Astrocyte (in vitro differentiated cells and primary cell): ENCODE data around the gene XYLB. TPM values are rescaled to one million over a fixed set of nuclear protein-coding genes. Genes with fewer than 3 reads are reported as not detected.

Experiments used
- DNase-seq: peaks from one replicate; pipeline ENCODE4 v3.0.0-alpha.2; 2010; ENCODE audit warnings: low read depth
- FAIRE-seq: peaks from 2 replicates; lab custom pipeline; 2011; peaks lifted over from hg19 to GRCh38; lab: Jason Lieb, UNC
- H2AFZ ChIP-seq: 2 replicates; pipeline ENCODE4 v1.6.0; 2012; ENCODE audit warnings: low read depth, low read length, inconsistent platforms
- H3K27ac ChIP-seq: 2 replicates; pipeline ENCODE4 v1.5.1; 2011; ENCODE audit warnings: low read depth, low read length, inconsistent platforms
- H3K27me3 ChIP-seq: 2 replicates; pipeline ENCODE4 v1.6.0; 2011; ENCODE audit warnings: low read length, inconsistent platforms; ENCODE audit not compliant: insufficient read depth
- H3K36me3 ChIP-seq: 2 replicates; pipeline ENCODE4 v1.5.1; 2011; ENCODE audit warnings: low read length, inconsistent platforms; ENCODE audit not compliant: insufficient read depth
- H3K4me1 ChIP-seq: 2 replicates; pipeline ENCODE4 v1.5.1; 2011; ENCODE audit warnings: low read length, inconsistent platforms; ENCODE audit not compliant: insufficient read depth
- H3K4me2 ChIP-seq: 2 replicates; pipeline ENCODE4 v1.6.0; 2012; ENCODE audit warnings: low read length, inconsistent platforms
- H3K4me3 ChIP-seq: 2 replicates; pipeline ENCODE4 v1.5.1; 2011; ENCODE audit warnings: low read depth, mild to moderate bottlenecking, low read length, inconsistent platforms; ENCODE audit not compliant: insufficient read depth
- H3K79me2 ChIP-seq: 2 replicates; pipeline ENCODE4 v1.6.0; 2012; ENCODE audit warnings: mild to moderate bottlenecking, low read length, inconsistent platforms; ENCODE audit not compliant: insufficient read depth
- H3K9ac ChIP-seq: 2 replicates; pipeline ENCODE4 v1.6.0; 2012; ENCODE audit warnings: mild to moderate bottlenecking, low read length, inconsistent platforms
- H3K9me3 ChIP-seq: 2 replicates; pipeline ENCODE4 v1.5.1; 2012; ENCODE audit warnings: low read depth, mild to moderate bottlenecking, low read length, inconsistent platforms; ENCODE audit not compliant: insufficient read depth
- H4K20me1 ChIP-seq: 2 replicates; pipeline ENCODE4 v1.6.0; 2012; ENCODE audit warnings: low read length, inconsistent platforms; ENCODE audit not compliant: insufficient read depth
- H3K27ac Mint-ChIP-seq: one replicate; pipeline ENCODE4 v1.8.0; 2021; ENCODE audit warnings: mild to moderate bottlenecking, mixed read lengths; ENCODE audit not compliant: unreplicated experiment
- H3K27me3 Mint-ChIP-seq: one replicate; pipeline ENCODE4 v1.8.0; 2021; ENCODE audit warnings: low read depth, mixed read lengths; ENCODE audit not compliant: unreplicated experiment
- H3K36me3 Mint-ChIP-seq: one replicate; pipeline ENCODE4 v1.8.0; 2021; ENCODE audit warnings: low read depth, mixed read lengths; ENCODE audit not compliant: unreplicated experiment
- H3K4me1 Mint-ChIP-seq: one replicate; pipeline ENCODE4 v1.8.0; 2021; ENCODE audit warnings: low read depth, mixed read lengths; ENCODE audit not compliant: unreplicated experiment
- H3K4me3 Mint-ChIP-seq: one replicate; pipeline ENCODE4 v1.8.0; 2021; ENCODE audit warnings: mild to moderate bottlenecking, moderate library complexity, mixed read lengths; ENCODE audit not compliant: unreplicated experiment
- H3K9me3 Mint-ChIP-seq: one replicate; pipeline ENCODE4 v1.8.0; 2021; ENCODE audit warnings: mild to moderate bottlenecking, mixed read lengths; ENCODE audit not compliant: unreplicated experiment
- EZH2 ChIP-seq: IDR thresholded peaks from 2 replicates; pipeline ENCODE4 v1.6.1; 2012; ENCODE audit warnings: mild to moderate bottlenecking, low read length, inconsistent platforms; ENCODE audit not compliant: insufficient read depth
- total RNA-seq: library from RNA; stranded (reverse); gene quantifications from 2 replicates; pipeline ENCODE4 v1.2.1, GENCODE V29; 2021
- TF ChIP-seq, protein P1 (sequence below): IDR thresholded peaks from 2 replicates; pipeline ENCODE4 v1.5.1; 2011; ENCODE audit warnings: low read depth, mild to moderate bottlenecking, inconsistent platforms, low read length, moderate library complexity; ENCODE audit not compliant: insufficient read depth

Gene XYLB
- total RNA-seq, 1 donor from 2014 or later, result 2.3 TPM

DNA sequence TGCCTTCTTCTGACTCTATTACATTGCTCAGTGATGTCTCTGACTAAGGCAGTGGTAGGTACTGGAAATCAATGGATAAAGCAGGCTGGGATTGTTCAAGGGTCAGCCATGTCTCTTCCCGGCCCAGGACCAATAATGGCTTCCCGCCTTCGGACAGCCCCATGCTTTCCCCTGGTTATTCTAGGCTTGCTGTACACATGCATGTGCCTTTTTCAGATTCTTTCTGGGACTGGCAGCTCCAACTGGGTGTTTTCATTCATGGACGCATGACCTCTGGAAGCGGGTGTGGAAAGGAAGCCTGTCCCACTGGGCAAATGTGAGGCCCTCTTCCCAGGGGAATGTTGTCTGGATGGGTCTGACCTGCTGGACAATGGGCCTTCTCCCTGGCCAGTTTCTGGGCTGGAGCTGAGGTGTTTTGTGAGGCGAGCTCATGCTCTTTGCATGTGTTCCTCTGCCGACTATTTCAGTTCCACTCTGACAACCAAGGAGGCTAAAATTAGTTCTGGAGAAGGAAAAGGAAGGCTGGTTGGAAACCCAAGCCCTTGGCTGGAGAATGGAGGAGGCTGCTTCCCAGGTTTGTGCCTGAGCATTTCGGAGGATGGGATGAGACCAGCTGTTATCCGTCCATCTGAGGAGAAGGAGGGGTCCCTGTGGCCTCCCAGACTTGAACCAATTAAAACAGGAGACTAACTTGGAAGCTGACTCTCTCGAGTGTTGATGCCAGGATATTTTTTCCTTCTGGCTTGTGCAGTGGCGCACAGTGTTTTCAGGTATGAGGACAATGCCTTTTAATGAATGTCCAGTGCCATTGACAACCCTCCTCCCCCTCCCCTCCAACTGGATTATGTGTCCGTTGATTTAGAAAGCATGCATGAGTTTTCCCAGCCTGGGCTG is 114.0 kb downstream of the XYLB start:
- H3K27ac ChIP-seq, result no peak overlapping the region
- DNase-seq (no peak), FAIRE-seq (no peak)
- peaks cover 26% of the 10 kb centered on the region for H3K79me2 ChIP-seq
- H3K9me3 ChIP-seq, result no peaks in the 10 kb centered on the region
- TF ChIP-seq, protein P1, sequence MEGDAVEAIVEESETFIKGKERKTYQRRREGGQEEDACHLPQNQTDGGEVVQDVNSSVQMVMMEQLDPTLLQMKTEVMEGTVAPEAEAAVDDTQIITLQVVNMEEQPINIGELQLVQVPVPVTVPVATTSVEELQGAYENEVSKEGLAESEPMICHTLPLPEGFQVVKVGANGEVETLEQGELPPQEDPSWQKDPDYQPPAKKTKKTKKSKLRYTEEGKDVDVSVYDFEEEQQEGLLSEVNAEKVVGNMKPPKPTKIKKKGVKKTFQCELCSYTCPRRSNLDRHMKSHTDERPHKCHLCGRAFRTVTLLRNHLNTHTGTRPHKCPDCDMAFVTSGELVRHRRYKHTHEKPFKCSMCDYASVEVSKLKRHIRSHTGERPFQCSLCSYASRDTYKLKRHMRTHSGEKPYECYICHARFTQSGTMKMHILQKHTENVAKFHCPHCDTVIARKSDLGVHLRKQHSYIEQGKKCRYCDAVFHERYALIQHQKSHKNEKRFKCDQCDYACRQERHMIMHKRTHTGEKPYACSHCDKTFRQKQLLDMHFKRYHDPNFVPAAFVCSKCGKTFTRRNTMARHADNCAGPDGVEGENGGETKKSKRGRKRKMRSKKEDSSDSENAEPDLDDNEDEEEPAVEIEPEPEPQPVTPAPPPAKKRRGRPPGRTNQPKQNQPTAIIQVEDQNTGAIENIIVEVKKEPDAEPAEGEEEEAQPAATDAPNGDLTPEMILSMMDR, result no peak
- no peak for TF ChIP-seq EZH2
- H2AFZ ChIP-seq, result no peak overlapping the region
- Mint-ChIP-seq H3K9me3 (no peaks in the 10 kb centered on the region), H3K27ac (no peak overlapping the region), H3K4me1 (peaks cover 1% of the 10 kb centered on the region), H3K36me3 (no peaks in the 10 kb centered on the region), H3K4me3 (no peak overlapping the region), H3K27me3 (no peaks in the 10 kb centered on the region)
- H4K20me1 ChIP-seq, result peaks cover 52% of the 10 kb centered on the region
- H3K27me3 ChIP-seq, result no peaks in the 10 kb centered on the region
- H3K9ac ChIP-seq, result no peak overlapping the region
- H3K4me1 ChIP-seq, result no peaks in the 10 kb centered on the region
- no peak overlapping the region for H3K4me3 ChIP-seq
- H3K4me2 ChIP-seq, result no peak overlapping the region
- no peaks in the 10 kb centered on the region for H3K36me3 ChIP-seq

Other genes with a start within 250 kb of the XYLB start
- 67.0 and 69.4 TPM in 2 replicates for gene ACAA1, start 209.7 kb upstream of the XYLB start, total RNA-seq
- 50.6 and 55.8 TPM in 2 replicates for gene MYD88, start 208.1 kb upstream of the XYLB start, total RNA-seq
- gene OXSR1, start 181.2 kb upstream of the XYLB start, total RNA-seq, result 78.2 and 83.1 TPM in 2 replicates
- gene SLC22A13, start 81.0 kb upstream of the XYLB start, total RNA-seq, result 0.72 and 1.8 TPM in 2 replicates
- 0.45 and 0.84 TPM in 2 replicates for gene SLC22A14, start 64.5 kb upstream of the XYLB start, total RNA-seq
- gene ACVR2B, start 107.1 kb downstream of the XYLB start, total RNA-seq, result 12.7 and 14.7 TPM in 2 replicates
- gene EXOG, start 149.6 kb downstream of the XYLB start, total RNA-seq, result 11.5 and 12.0 TPM in 2 replicates